ENCODE data around the gene TAS1R1. TPM values are rescaled to one million over a fixed set of nuclear protein-coding genes. Genes with fewer than 3 reads are reported as not detected.
A peak's percentile ranks its signal among the peaks of the same experiment; 100 is the strongest.
"Not testable (repeated sequence)": the region's sequence is repeated elsewhere in the genome, so short reads cannot be mapped to it uniquely, and the experiment has no call there.

Gene TAS1R1
- total RNA-seq, 1 donor from 2014 or later = not detected

GRCh38 chr1:6596886-6597776 lies 42.0 kb downstream of the TAS1R1 start:
- DNase-seq (ENCODE audit: low read depth, low spot score) = no peak
- Mint-ChIP-seq H3K4me1 (peaks cover 16% of the 10 kb centered on the region), H3K27me3 (ENCODE audit: low read depth) (peaks cover 3% of the 10 kb centered on the region), H3K36me3 (ENCODE audit: low read depth) (peaks cover 2% of the 10 kb centered on the region), H3K9me3 (no peaks in the 10 kb centered on the region), H3K4me3 (peak overlapping the region; percentile 47), H3K27ac (ENCODE audit: unreplicated experiment) (no peak overlapping the region)
- TF ChIP-seq CTCF (conservative IDR thresholded peaks at IDR 0.05) = no peak

DNA sequence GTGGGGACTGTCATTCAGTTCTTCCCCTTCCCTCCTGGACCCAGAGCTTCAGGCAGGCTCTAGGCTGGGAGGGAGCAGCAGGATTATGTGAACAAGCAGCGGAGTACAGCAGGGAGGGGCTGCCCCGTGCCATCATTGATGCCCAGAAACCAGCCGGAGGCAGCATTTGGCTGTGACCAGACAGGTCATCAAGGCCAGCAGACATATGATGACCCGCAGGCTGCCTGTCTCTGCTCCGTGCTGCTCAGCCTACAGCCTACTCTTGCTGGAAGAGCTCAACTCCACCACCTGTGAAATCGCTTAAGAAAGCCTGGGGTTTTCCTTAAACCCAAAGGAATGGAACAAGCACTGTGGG lies 42.6 kb downstream of the TAS1R1 start:
- no peak overlapping the region for H3K27ac Mint-ChIP-seq (ENCODE audit: unreplicated experiment)
- no peaks in the 10 kb centered on the region for H3K9me3 Mint-ChIP-seq
- peaks cover 3% of the 10 kb centered on the region for H3K27me3 Mint-ChIP-seq (ENCODE audit: low read depth)
- H3K4me1 Mint-ChIP-seq = peaks cover 16% of the 10 kb centered on the region
- peaks cover 2% of the 10 kb centered on the region for H3K36me3 Mint-ChIP-seq (ENCODE audit: low read depth)
- no peak for DNase-seq (ENCODE audit: low read depth, low spot score)
- no peak for TF ChIP-seq CTCF (conservative IDR thresholded peaks at IDR 0.05)
- H3K4me3 Mint-ChIP-seq = no peak overlapping the region

- Mint-ChIP-seq H3K27ac (ENCODE audit: unreplicated experiment) (no peak overlapping the region), H3K4me1 (peaks cover 28% of the 10 kb centered on the region), H3K4me3 (peak overlapping the region; percentile 57), H3K36me3 (ENCODE audit: low read depth) (no peaks in the 10 kb centered on the region), H3K27me3 (ENCODE audit: low read depth) (peaks cover 3% of the 10 kb centered on the region), H3K9me3 (no peaks in the 10 kb centered on the region)
- no peak for TF ChIP-seq CTCF (conservative IDR thresholded peaks at IDR 0.05)
- DNase-seq (ENCODE audit: low read depth, low spot score) = no peak
Observed at GRCh38 chr1:6599141-6599975, 44.3 kb downstream of the TAS1R1 start.

GRCh38 chr1:6599991-6600390 lies 44.9 kb downstream of the TAS1R1 start:
- H3K4me1 Mint-ChIP-seq = peaks cover 31% of the 10 kb centered on the region
- DNase-seq (ENCODE audit: low read depth, low spot score); H3K36me3 Mint-ChIP-seq (ENCODE audit: low read depth); H3K27me3 Mint-ChIP-seq (ENCODE audit: low read depth); H3K9me3 Mint-ChIP-seq; H3K27ac Mint-ChIP-seq (ENCODE audit: unreplicated experiment): not testable (repeated sequence)
- peak overlapping the region; percentile 91 for H3K4me3 Mint-ChIP-seq

DNA sequence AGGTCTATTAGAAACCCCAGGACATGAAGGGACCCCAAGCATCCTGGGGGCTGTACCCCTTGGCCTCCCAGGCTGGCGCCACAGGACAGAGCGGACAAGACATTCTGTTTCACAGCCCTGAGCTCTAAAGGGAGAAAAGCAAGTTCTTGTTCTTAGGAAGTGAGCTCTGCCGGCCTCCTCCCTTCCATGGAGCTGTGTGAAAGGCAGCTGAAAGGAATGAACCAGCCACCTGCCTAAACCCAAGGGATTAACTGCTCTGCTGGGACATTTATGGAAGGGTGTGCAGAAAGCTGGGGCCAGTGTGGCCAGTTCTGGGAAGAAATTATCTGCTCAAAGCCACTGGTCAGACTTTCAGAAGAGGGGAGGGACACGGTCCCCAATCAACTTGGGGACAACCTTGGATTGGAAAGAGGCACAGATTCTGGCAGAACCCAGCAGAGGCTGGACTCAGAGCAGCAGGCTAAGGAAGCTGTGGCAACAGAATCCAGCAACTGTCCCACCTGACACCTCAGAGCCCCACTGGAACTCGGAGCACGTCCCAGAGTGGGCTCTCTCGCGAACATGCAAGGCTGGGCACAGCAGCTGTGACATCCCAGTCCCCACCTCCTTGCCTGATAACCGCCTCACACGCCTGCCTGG lies 45.4 kb downstream of the TAS1R1 start:
- no peak for TF ChIP-seq CTCF (conservative IDR thresholded peaks at IDR 0.05)
- H3K9me3 Mint-ChIP-seq = no peaks in the 10 kb centered on the region
- peaks cover 3% of the 10 kb centered on the region for H3K27me3 Mint-ChIP-seq (ENCODE audit: low read depth)

More for the DNA sequence above, 45.4 kb downstream of the TAS1R1 start:
- H3K4me1 Mint-ChIP-seq = peaks cover 35% of the 10 kb centered on the region
- no peaks in the 10 kb centered on the region for H3K36me3 Mint-ChIP-seq (ENCODE audit: low read depth)
- no peak overlapping the region for H3K27ac Mint-ChIP-seq (ENCODE audit: unreplicated experiment)
- no peak for DNase-seq (ENCODE audit: low read depth, low spot score)
- H3K4me3 Mint-ChIP-seq = peak overlapping the region; percentile 91
